ENCODE data around the gene SRM. TPM values are rescaled to one million over a fixed set of nuclear protein-coding genes. Genes with fewer than 3 reads are reported as not detected.

Gene SRM
- total RNA-seq, 6 donors from 2014 or later: 7.3 to 72.9 (median 50.2) TPM

GRCh38 chr1:11058595-11059154, 1.1 kb downstream of the SRM start:
- Histone ChIP-seq H3K27ac (peak overlapping the region in 1 of 4 donors; percentile 73), H3K9me3 (no peaks in the 10 kb centered on the region), H3K4me3 (peak overlapping the region; percentile 74 to 98 (median 92)), H3K27me3 (no peaks in the 10 kb centered on the region), H3K36me3 (peaks cover 6 to 46% (median 34%) of the 10 kb centered on the region in 4 donors), H3K4me1 (peaks cover 17 to 26% (median 20%) of the 10 kb centered on the region in 4 donors)
- DNase-seq (no peak), ATAC-seq (ENCODE audit: low FRiP score in 2 of 2) (no peak)
- 60% methylated on average over 22 to 24 of the region's 28 CpGs for WGBS, 2 donors
- TF ChIP-seq CTCF (IDR thresholded peaks at IDR 0.05) (no peak), EP300 (IDR thresholded peaks at IDR 0.05) (no peak), POLR2AphosphoS5 (IDR thresholded peaks at IDR 0.05) (no peak), POLR2A (IDR thresholded peaks at IDR 0.05) (no peak)

DNA sequence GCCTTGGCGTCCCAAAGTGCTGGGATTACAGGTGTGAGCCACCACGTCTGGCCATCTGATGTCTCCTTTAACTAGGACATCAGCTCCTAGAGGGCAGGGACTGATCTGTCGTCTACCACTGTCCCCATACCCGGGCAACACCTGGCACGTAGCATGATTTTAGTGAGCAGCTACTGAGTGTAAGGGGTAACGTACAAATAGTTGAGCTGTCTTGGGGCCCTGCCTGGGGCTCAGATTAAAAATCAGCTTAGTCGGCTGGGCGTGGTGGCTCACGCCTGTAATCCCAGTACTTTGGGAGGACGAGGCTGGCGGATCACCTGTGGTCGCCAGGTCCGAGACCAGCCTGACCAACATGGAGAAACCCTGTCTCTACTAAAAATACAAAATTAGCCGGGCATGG, 1.8 kb downstream of the SRM start:
- no peak overlapping the region for H3K27ac ChIP-seq
- WGBS, 2 donors: 94 to 97% methylated on average over 14 of the region's 14 CpGs
- H3K4me3 ChIP-seq: no peak overlapping the region
- peaks cover 17 to 26% (median 21%) of the 10 kb centered on the region in 4 donors for H3K4me1 ChIP-seq
- ATAC-seq (ENCODE audit: low FRiP score in 2 of 2): no peak
- H3K36me3 ChIP-seq: peaks cover 6 to 40% (median 31%) of the 10 kb centered on the region in 4 donors
- no peak for DNase-seq
- H3K9me3 ChIP-seq: no peaks in the 10 kb centered on the region
- no peaks in the 10 kb centered on the region for H3K27me3 ChIP-seq
- TF ChIP-seq POLR2AphosphoS5 (IDR thresholded peaks at IDR 0.05) (no peak), POLR2A (IDR thresholded peaks at IDR 0.05) (no peak), CTCF (IDR thresholded peaks at IDR 0.05) (no peak)

DNA sequence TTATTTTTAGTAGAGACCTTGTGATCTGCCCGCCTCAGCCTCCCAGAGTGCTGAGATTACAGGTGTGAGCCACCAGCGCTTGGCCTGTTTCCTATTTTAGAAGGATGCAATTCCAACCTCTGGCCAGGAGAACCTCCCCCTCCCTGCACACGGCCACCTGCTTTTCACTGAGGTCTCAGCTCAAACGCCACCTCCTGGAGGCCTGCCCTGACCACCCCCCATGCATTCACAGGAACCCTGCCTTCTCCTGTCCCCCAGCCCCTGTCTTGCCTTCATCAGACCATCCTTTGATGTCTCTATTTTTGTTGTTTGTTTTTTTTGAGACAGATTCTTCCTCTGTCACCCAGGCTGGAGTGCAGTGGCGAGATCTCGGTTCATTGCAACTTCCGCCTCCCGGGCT, 2.3 kb downstream of the SRM start:
- no peak overlapping the region for H3K27ac ChIP-seq
- ATAC-seq (ENCODE audit: low FRiP score in 2 of 2) (no peak), DNase-seq (no peak)
- H3K4me3 ChIP-seq: no peak overlapping the region
- TF ChIP-seq CTCF (IDR thresholded peaks at IDR 0.05) (no peak), POLR2AphosphoS5 (IDR thresholded peaks at IDR 0.05) (no peak)
- 86 to 95% methylated on average over 8 of the region's 8 CpGs for WGBS, 2 donors
- H3K4me1 ChIP-seq: peaks cover 17 to 27% (median 23%) of the 10 kb centered on the region in 4 donors
- no peaks in the 10 kb centered on the region for H3K9me3 ChIP-seq
- no peaks in the 10 kb centered on the region for H3K27me3 ChIP-seq
- peaks cover 6 to 40% (median 31%) of the 10 kb centered on the region in 4 donors for H3K36me3 ChIP-seq

DNA sequence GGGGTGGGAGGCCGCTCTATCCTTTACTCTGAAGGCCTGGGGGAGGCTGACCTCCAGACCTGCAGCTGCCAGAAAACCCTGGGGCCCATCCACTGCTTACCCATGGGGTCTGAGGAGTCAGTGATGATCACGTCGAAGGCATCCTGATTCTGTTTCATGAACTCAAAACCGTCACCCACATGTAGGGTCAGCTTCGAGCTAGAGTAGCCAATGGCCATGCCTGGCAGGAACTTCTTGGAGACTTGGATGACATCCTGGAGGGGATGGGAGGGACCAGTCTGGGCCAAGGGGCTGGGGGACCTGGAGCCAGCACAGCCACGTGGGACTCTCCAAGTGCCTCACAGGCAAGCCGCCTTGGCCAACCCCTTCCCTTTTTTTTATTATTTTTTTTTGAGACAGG, 3.3 kb downstream of the SRM start:
- no peak for DNase-seq

More for the DNA sequence above, 3.3 kb downstream of the SRM start:
- peaks cover 17 to 26% (median 23%) of the 10 kb centered on the region in 4 donors for H3K4me1 ChIP-seq
- WGBS, 2 donors: 91% methylated on average over 7 of the region's 7 CpGs
- H3K27me3 ChIP-seq: no peaks in the 10 kb centered on the region
- H3K27ac ChIP-seq: no peak overlapping the region
- peaks cover 6 to 40% (median 31%) of the 10 kb centered on the region in 4 donors for H3K36me3 ChIP-seq
- H3K4me3 ChIP-seq: no peak overlapping the region
- TF ChIP-seq POLR2A (IDR thresholded peaks at IDR 0.05) (no peak), EP300 (IDR thresholded peaks at IDR 0.05) (no peak), POLR2AphosphoS5 (IDR thresholded peaks at IDR 0.05) (no peak), CTCF (IDR thresholded peaks at IDR 0.05) (no peak)
- H3K9me3 ChIP-seq: no peaks in the 10 kb centered on the region
- no peak for ATAC-seq (ENCODE audit: low FRiP score in 2 of 2)
